Skin of body (tissue), 2 donors: ENCODE results near the gene DCTN5. TPM values are rescaled to one million over a fixed set of nuclear protein-coding genes. Genes with fewer than 3 reads are reported as not detected.
"Not testable (repeated sequence)": the region's sequence is repeated elsewhere in the genome, so short reads cannot be mapped to it uniquely, and the experiment has no call there.

Experiments used
- DNase-seq: peaks from one replicate; lab custom pipeline; 2025; lab: John Stamatoyannopoulos, UW
- total RNA-seq: library from RNA; depleted of rRNA; stranded (reverse); fragments of >200 nt; gene quantifications from one replicate; pipeline ENCODE4 v1.2.3, GENCODE V29; 2014

DCTN5 gene
- total RNA-seq, result 25.4 TPM

GRCh38 chr16:23640931-23641765 lies at the start of gene DCTN5, which contains the start of gene PALB2:
DCTN5 (plus strand) TSS chr16:23641466; CDS start chr16:23641543, 77 bp downstream.
PALB2 (minus strand) TSS chr16:23641310; CDS start chr16:23641157, 153 bp downstream.
- DNase-seq, result peak; percentile 89

DNA sequence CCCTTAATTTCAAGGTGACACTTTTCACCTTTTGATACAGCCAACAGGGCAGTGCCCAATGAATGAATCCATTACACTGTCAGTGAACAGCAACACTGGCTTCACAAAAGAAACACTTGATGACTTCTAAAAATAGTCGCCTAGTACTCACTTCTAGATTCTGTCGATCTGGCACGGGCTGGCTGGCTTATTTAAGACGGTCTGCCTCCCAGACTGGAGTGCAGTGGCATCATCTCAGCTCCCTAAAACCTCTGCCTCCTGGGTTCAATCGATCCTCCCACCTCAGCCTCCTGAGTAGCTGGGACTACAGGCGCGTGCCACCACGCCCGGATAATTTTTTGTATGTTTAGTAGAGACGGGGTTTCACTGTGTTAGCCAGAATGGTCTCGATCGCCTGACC lies 47.1 kb upstream of the DCTN5 start:
- no peak for DNase-seq

- DNase-seq, result no peak
Observed at GRCh38 chr16:23595246-23595950, 45.9 kb upstream of the DCTN5 start.

DNA sequence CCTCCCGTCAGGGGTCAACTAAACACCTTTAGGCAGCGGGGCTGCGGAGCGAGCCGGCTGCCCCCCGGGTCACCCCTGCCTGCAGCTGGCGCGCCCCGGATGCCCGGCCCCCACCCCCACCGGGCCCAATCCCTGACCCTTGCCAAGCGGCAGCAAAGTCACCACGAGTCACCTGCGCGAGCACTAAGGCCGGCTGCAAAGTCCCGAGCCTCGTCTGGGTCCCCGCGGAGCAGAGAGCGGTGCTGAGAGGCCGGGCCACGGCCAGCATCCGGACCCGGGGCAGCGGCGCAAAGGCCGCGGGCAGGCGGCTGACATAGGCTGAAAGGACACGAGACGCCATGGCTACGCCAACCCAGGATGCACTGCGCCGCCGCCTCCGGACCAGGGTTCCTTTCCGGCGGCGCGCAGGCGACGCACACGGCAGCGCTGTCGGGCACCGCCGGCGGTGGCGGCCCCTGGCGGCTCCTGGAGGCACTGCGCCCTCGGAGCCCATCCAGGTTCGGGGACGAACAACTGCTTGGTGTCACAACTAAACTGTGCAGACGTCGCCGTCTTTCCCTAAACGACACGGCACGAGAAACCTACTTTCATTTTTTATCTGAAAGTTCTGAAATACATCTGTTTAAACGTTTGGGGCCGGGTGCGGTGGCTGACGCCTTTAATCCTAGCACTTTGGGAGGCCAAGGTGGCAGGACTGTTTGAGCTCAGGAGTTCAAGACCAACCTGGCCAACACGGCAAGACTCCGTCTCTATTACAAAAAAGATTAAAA lies 45.1 kb upstream of the DCTN5 start, which contains the start of gene NDUFAB1:
Gene NDUFAB1 (minus strand): TSS at position 366 of the 770 bp plus-strand sequence. CDS start 26 bp downstream, at position 340.
- DNase-seq, result peak; percentile 71

- DNase-seq, result no peak
Observed at GRCh38 chr16:23597003-23597756, 44.1 kb upstream of the DCTN5 start.

DNA sequence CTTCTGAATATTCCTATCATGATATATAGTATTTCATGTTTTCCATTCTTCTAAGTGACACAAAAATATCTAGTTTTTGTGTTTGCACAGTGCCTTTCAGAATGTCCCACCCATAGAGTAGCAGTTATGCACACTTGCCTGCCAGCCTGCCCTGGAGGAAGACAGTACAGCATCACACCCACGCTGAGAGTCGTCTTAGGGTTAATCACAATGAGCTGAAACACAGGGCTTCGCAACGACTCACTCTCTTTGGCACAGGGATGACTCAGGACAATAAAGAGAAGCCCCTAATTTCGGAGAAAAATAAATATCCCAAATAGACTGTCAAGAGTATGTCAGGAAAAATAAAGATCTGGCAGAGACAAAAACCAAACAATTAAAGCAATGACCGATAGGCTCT lies 33.5 kb upstream of the DCTN5 start:
- no peak for DNase-seq

DNA sequence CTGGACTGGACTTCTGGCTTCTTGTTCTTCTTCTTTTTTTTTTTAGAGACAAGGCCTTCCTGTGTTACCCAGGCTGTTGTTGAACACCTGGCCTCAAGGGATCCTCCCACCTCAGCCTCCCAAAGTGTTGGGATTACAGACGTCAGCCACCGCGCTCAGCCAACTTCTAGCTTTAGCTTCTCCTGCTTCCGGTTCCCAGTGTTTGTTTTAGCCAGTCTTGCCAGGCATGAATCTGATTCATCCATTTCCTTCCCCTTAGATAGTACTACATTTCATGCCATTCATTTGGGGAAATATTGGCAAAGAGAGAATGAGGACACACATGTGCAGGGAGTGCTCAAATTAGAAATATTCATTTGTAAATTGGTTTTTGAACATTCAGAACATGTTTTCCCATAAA lies 33.1 kb upstream of the DCTN5 start:
- DNase-seq, result no peak

GRCh38 chr16:23609929-23610328 lies 31.3 kb upstream of the DCTN5 start:
- no peak for DNase-seq

DNA sequence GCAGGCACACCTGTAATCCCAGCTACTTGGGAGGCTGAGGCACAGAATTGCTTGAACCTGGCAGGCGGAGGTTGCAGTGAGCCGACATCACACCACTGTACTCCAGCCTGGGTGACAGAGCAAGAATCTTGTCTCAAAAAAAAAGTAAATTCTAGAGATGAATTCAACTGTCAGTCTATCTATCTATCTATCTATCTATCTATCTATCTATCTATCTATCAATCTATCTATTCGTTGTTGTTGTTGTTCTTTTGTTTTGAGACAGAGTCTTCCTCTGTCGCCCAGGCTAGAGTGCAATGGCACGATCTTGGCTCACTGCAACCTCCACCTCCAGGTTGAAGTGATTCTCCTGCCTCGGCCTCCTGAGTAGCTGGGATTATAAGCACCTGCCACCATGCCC lies 30.4 kb upstream of the DCTN5 start:
- not testable (repeated sequence) for DNase-seq

GRCh38 chr16:23611936-23612335 lies 29.3 kb upstream of the DCTN5 start:
- DNase-seq, result no peak

GRCh38 chr16:23615805-23616204 lies 25.5 kb upstream of the DCTN5 start:
- DNase-seq, result no peak

GRCh38 chr16:23624092-23624491 lies 17.2 kb upstream of the DCTN5 start:
- no peak for DNase-seq

DNA sequence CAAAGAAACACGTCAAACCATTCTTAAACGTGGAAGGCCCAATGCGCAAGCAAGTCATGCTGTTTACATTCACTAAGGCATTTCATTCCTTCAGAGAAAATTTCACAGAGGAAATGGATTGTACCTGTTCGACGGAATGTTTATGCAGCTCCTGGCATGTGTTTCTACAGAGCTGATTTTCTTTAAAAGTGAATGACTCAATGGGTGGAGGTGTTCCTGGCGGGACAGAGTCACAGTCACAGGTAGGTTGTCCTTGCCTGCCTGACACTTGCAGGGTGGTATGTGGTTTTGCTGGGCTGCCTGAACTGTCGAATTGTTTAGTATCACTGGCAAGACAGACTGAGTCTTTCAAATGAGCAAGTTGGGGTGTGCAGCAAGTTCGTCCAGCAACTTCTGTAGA lies 11.8 kb upstream of the DCTN5 start:
- no peak for DNase-seq

GRCh38 chr16:23631874-23632273 lies 9.4 kb upstream of the DCTN5 start:
- DNase-seq, result not testable (repeated sequence)

DNA sequence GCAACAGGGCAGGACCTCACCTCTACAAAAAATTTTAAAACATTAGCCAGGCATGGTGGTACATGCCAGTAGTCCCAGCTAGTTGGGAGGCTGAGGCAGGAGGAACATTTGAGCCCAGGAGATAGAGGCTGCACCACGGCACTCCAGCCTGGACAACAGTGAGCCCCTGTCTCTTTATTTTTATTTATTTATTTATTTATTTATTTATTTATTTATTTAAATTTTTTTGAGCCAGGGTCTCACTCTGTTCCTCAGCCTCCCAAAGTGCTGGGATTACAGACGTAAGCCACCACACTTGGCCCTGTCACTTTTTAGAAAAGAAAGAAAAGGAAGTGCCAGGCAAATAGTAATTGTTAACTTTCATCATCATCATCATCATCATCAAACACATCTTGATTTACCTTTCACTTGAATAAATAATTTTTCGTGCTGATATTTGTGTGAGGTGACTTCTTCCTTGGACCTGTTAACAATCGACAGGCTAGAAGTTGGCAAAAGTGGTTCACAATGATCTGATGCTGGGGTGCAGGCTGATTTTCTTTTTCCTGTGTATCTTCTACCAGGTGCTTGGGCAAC lies 6.7 kb upstream of the DCTN5 start:
- DNase-seq, result no peak

GRCh38 chr16:23635958-23636357 lies 5.3 kb upstream of the DCTN5 start:
- DNase-seq, result no peak

DNA sequence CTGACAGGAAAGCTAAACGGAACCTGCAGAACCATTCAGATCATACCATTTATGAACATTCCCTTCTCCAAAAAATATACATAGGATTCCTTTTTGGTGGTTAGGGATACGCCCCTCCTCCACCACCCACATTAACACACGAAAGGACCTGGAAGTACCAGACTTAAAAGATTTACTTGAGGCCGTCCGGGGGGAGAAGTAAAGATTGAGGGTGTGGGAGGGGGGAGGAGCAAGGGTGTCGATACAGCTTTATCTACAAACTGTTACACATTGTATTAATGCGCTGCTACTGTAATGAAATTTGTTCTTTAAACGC lies 693 bp upstream of the DCTN5 start:
- no peak for DNase-seq

DNA sequence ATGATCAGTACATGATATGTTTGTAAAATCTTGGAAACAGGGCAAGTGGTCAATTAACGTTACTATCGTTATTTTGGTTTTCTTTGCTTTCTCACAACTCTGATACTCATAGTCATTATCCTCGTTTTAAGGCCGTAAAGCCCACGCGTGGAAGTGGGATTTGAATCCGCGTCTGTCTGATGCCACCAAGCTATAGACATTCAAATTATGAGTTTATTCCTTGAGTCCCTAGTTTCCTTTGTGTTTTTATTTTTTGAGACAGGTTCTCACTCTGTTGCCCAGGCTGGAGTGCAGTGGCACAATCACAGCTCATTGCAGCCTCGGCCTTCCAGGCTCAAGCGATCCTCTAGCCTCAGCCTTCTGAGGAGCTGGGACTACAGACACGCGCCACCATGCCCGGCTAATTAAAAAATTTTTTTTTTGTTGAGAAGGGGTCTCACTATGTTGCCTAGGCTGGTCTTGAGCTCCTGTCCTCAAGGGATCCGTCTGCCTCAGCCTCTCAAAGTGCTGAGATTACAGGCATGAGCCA lies 1.0 kb downstream of the DCTN5 start:
- DNase-seq, result no peak

DNA sequence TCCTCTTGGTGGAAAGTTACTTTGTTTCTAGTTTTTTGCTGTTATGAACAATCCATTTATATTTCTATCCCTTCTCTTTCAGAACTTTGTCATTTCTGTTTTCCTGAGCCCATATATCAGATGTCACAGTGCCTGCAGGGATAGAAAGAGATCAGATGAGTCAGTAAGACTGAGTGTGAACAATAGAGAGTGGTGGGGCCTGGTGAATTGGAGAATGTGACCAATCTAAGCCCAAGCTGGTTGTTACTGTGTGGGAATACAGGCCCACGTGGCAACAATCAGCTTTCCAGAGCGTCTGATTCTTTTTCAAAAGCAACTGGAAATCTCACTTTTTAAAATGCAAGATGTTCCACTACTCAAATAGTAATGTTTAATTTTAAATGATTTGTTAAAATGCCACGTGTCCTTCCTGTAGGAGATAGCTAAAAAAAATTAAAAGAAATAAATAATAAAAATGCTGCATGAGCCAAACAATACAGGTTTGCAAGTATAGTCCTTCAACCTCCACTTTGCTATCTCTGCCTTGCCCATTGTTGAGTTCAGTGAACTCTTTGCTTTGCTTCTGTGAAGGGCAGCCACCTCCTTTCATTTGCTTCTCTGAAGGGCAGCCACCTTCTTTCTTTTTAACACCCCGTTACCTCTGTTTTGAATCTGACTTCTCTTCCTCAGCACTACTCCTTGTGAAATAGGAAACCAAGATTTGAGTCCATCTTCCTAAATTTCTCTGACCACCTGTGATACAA lies 9.6 kb downstream of the DCTN5 start:
- no peak for DNase-seq

DNA sequence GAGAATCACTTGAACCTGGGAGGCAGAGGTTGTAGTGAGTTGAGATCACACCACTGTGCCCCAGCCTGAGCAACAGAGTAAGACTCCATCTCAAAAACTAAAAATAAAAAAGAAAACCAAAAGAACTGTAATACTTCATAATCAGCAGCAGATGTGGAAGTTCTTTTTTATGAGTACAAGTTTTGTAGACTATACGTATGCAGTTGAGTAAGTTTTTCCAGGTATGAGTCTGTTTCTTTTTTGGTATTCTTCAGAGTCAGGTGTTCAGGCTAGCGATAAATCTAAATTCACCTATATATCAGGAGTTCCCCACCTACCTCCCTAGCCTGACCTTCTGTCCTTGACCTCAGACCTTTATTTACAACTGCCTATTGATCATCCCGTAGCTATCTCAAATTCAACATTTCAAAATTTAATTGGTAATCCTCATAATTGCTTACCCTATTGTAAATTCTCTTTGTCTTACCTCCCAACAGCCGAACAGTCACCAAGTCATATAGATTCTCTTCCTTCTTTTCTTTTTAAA lies 10.7 kb downstream of the DCTN5 start:
- DNase-seq, result no peak
